Endodermal cell (in vitro differentiated cells): ENCODE data around the gene ORC6. TPM values are rescaled to one million over a fixed set of nuclear protein-coding genes. Genes with fewer than 3 reads are reported as not detected.

Experiments
- DNase-seq: peaks from one replicate; pipeline ENCODE4 v3.0.0-alpha.2; 2017
- H3K27ac ChIP-seq: 2 replicates; pipeline ENCODE4 v1.5.1; 2013; ENCODE audit warnings: mild to moderate bottlenecking, low read depth, low read length, moderate library complexity
- H3K27me3 ChIP-seq: 2 replicates; pipeline ENCODE4 v1.6.1; 2013; ENCODE audit warnings: mild to moderate bottlenecking, low read length, moderate library complexity; ENCODE audit not compliant: insufficient read depth, control insufficient read depth, poor library complexity, severe bottlenecking
- H3K36me3 ChIP-seq: 2 replicates; pipeline ENCODE4 v1.7.0; 2013; ENCODE audit warnings: mild to moderate bottlenecking, low read length, moderate library complexity; ENCODE audit not compliant: control insufficient read depth, insufficient read depth
- H3K4me1 ChIP-seq: one replicate; pipeline ENCODE4 v1.7.0; 2013; ENCODE audit warnings: low read length; ENCODE audit not compliant: control insufficient read depth, insufficient read depth
- H3K4me3 ChIP-seq: 2 replicates; pipeline ENCODE4 v1.5.1; 2013; ENCODE audit warnings: mild to moderate bottlenecking, low read length, moderate library complexity
- H3K9ac ChIP-seq: 2 replicates; pipeline ENCODE4 v1.6.1; 2013; ENCODE audit warnings: mild to moderate bottlenecking, low read length, moderate library complexity; ENCODE audit not compliant: poor library complexity, severe bottlenecking; ENCODE audit errors: extremely low read depth
- H3K9me3 ChIP-seq: 2 replicates; pipeline ENCODE4 v1.6.1; 2013; ENCODE audit warnings: mild to moderate bottlenecking, low read length, moderate library complexity; ENCODE audit not compliant: control insufficient read depth
- H3K27ac Mint-ChIP-seq: 2 replicates; pipeline ENCODE4 v1.8.0; 2020; ENCODE audit warnings: mixed read lengths
- H3K27me3 Mint-ChIP-seq: 2 replicates; pipeline ENCODE4 v1.8.0; 2021; ENCODE audit warnings: mild to moderate bottlenecking, mixed read lengths; ENCODE audit not compliant: insufficient read depth
- H3K36me3 Mint-ChIP-seq: 2 replicates; pipeline ENCODE4 v1.8.0; 2020; ENCODE audit warnings: low read depth, mixed read lengths
- H3K4me1 Mint-ChIP-seq: 2 replicates; pipeline ENCODE4 v1.8.0; 2020; ENCODE audit warnings: mixed read lengths
- H3K4me3 Mint-ChIP-seq: 2 replicates; pipeline ENCODE4 v1.8.0; 2020; ENCODE audit warnings: mild to moderate bottlenecking, moderate library complexity, mixed read lengths
- H3K9me3 Mint-ChIP-seq: 2 replicates; pipeline ENCODE4 v1.8.0; 2020; ENCODE audit warnings: mild to moderate bottlenecking, mixed read lengths
- CTCF ChIP-seq: fragments of 200-600 bp; sonication (generic); conservative IDR thresholded peaks from 2 replicates; pipeline ENCODE4 v1.5.0; 2021; ENCODE audit warnings: antibody characterized with exemption, mild to moderate bottlenecking
- WGBS, 2 experiments: methylation state at CpG; one replicate each; pipeline versions ENCODE4 v1.1.5 to v1.1.7; 2013; ENCODE audit warnings: missing lambda C conversion rate in 2 of 2, mixed read lengths in 1 of 2; ENCODE audit not compliant: insufficient coverage in 1 of 2, insufficient read length in 1 of 2; 5-methylcytosine and 5-hydroxymethylcytosine counted together
- total RNA-seq, 2 donors: library from RNA; stranded (reverse); fragmentation: NEBNext Ultra II Directional in 1 of 2; extraction: Animal tissue kit (Norgen Biotek cat#: 25700) in 1 of 2; gene quantifications; 2 replicates in 1 of 2; 3 replicates in 1 of 2; pipeline ENCODE4 v1.2.1, GENCODE V29; 2021

The ORC6 gene
- total RNA-seq, 2 donors from 2014 or later, result 94.9 to 128 TPM

- Histone ChIP-seq H3K27me3 (no peaks in the 10 kb centered on the region), H3K36me3 (peaks cover 67% of the 10 kb centered on the region), H3K4me1 (peaks cover 10% of the 10 kb centered on the region), H3K9ac (no peak overlapping the region), H3K9me3 (no peaks in the 10 kb centered on the region), H3K27ac (no peak overlapping the region), H3K4me3 (no peak overlapping the region)
- Mint-ChIP-seq H3K4me3 (no peak overlapping the region), H3K27me3 (no peaks in the 10 kb centered on the region), H3K27ac (peak overlapping the region; percentile 14), H3K36me3 (peaks cover 63% of the 10 kb centered on the region), H3K9me3 (no peaks in the 10 kb centered on the region), H3K4me1 (peaks cover 8% of the 10 kb centered on the region)
- DNase-seq, result no peak
- no peak for TF ChIP-seq CTCF
- WGBS, 2 experiments, result 100% methylated on average over 1 of the region's 2 CpGs; no CpG with 5 or more reads in 1 of the 2 experiments
Observed at GRCh38 chr16:46693598-46693997, 4.1 kb downstream of the ORC6 start.

- H3K27ac Mint-ChIP-seq, result no peak overlapping the region
- WGBS, 2 experiments, result 89 to 92% methylated on average over 5 of the region's 5 CpGs
- no peak overlapping the region for H3K27ac ChIP-seq
Observed at GRCh38 chr16:46695937-46696336, 6.5 kb downstream of the ORC6 start.

GRCh38 chr16:46696957-46697356 lies 7.5 kb downstream of the ORC6 start:
- no peaks in the 10 kb centered on the region for H3K27me3 ChIP-seq
- H3K4me3 Mint-ChIP-seq, result no peak overlapping the region
- H3K4me1 ChIP-seq, result peaks cover 5% of the 10 kb centered on the region
- H3K4me1 Mint-ChIP-seq, result peaks cover 8% of the 10 kb centered on the region
- H3K4me3 ChIP-seq, result no peak overlapping the region
- H3K9ac ChIP-seq, result no peak overlapping the region
- WGBS, 2 experiments, result 96 to 100% methylated on average over 1 to 3 of the region's 3 CpGs
- H3K36me3 Mint-ChIP-seq, result peaks cover 74% of the 10 kb centered on the region
- H3K36me3 ChIP-seq, result peaks cover 82% of the 10 kb centered on the region
- no peak overlapping the region for H3K27ac ChIP-seq
- no peak for DNase-seq
- no peak overlapping the region for H3K27ac Mint-ChIP-seq
- no peaks in the 10 kb centered on the region for H3K27me3 Mint-ChIP-seq
- TF ChIP-seq CTCF, result no peak
- H3K9me3 ChIP-seq, result no peaks in the 10 kb centered on the region
- no peaks in the 10 kb centered on the region for H3K9me3 Mint-ChIP-seq

More at GRCh38 chr16:46695937-46696336, 6.5 kb downstream of the ORC6 start:
- no peak for TF ChIP-seq CTCF
- H3K4me1 Mint-ChIP-seq, result peaks cover 8% of the 10 kb centered on the region
- H3K9ac ChIP-seq, result no peak overlapping the region
- peaks cover 89% of the 10 kb centered on the region for H3K36me3 ChIP-seq
- no peak overlapping the region for H3K4me3 Mint-ChIP-seq
- no peaks in the 10 kb centered on the region for H3K9me3 Mint-ChIP-seq
- no peak for DNase-seq
- no peak overlapping the region for H3K4me3 ChIP-seq
- peaks cover 79% of the 10 kb centered on the region for H3K36me3 Mint-ChIP-seq
- no peaks in the 10 kb centered on the region for H3K27me3 Mint-ChIP-seq
- H3K9me3 ChIP-seq, result no peaks in the 10 kb centered on the region
- H3K27me3 ChIP-seq, result no peaks in the 10 kb centered on the region
- H3K4me1 ChIP-seq, result peaks cover 10% of the 10 kb centered on the region
